Measurements from ENCODE around the gene CLPX. TPM values are rescaled to one million over a fixed set of nuclear protein-coding genes. Genes with fewer than 3 reads are reported as not detected.
"Not testable (repeated sequence)": the region's sequence is repeated elsewhere in the genome, so short reads cannot be mapped to it uniquely, and the experiment has no call there.

Gene CLPX
- polyA plus RNA-seq (2014; cell fraction: cytosol; rRNA removed): 25.5 and 31.8 TPM in 2 replicates
- polyA plus RNA-seq (2014; cell fraction: nucleus; rRNA removed): 36.5 and 44.6 TPM in 2 replicates

DNA sequence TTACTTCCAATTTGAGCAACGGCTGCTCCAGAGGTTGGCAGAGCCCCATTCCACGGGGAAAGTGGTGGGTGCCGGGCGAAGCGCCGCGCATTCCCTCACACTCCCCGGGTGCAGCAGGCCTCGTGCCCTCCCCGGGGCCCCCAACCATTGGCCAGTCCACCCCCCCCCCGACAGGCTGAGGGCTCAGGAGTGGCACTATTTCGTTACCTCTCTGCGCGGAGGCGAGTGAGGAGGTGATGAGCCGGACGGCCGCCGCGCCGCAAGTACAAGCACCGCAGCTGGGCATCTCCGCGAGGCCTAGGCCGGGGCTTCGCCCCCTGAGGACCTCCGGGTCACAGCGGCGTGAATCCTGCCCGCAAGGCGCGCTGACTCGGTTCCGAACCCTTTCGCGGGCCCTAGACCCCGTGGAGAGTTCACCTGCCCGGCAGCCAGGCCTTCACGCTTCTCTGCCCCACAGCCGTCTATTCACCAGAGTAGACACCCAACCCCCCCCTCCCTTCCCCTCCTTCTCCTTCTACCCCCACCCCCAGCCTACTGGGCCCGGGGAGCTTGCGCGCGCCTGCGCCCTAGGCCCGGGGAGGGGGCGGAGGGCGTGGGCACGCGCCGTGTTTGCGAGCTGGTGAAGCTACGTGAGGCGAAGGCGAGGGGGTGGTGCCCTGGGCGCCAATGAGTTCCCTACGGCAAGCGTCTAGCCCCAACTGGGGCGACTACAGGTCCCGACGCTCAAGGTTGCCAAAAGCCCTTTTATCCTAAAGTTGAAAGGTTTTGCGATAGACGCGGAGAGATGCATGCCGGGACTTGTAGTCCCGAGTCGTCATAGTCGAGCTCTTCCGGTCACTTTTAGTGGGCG lies at the start of gene CLPX:
TSS of gene CLPX (minus strand) at position 475 of the 850 bp plus-strand sequence. CDS start at position 286, 189 bp downstream.
- DNase-seq (ENCODE audit: low spot score): peak; percentile 91

DNA sequence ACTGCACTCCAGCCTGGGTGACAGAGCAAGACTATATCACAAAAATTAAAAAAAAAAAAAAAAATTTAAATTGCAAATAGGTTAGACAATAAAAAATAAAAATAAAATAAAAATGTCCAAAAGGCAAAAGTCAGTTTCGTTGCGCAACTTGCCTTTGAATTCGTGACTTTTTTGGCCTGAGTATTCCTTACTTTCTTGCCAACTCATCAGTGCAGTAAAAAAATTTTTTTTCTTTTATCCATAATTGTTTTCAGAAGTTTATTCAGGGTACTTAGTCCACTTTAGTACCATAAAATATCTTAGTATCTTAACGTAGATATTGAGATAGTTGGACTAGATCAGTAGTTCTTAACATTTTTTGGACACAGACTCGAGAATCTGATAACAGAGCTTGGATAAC lies 48.6 kb upstream of the CLPX start:
- no peak for DNase-seq (ENCODE audit: low spot score)

DNA sequence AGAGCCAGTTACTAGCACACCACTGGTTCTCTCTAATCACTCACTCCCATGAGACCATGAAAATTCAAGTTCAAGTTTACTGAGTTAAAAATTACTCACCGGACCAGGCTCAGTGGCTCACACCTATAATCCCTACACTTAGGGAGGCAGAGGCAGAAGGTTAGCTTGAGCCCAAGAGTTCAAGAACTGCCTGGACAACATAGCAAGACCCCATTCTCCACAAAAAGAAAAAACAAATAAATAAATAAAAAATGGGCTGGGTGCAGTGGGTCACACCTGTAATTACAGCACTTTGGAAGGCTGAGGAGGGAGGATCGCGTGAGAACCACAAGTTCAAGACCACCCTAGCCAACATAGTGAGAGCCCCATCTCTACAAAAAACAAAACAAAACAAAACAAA lies 47.4 kb upstream of the CLPX start:
- no peak for DNase-seq (ENCODE audit: low spot score)

DNA sequence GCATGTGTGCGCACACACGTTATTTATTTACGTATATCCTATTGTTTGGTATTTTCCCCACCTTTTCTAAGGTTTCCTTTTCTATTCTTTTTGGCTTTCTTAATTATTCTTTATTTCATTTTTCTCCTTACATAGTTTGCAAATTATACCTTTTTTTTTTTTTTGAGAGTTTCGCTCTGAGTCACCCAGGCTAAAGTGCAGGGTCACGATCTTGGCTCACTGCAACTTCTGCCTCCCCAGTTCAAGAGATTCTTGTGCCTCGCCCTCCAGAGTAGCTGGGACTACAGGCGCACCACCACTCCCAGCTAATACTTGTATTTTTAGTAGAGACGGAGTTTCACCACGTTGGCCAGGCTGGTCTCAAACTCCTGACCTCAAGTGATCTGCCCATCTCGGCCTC lies 46.2 kb upstream of the CLPX start:
- DNase-seq (ENCODE audit: low spot score): no peak

DNA sequence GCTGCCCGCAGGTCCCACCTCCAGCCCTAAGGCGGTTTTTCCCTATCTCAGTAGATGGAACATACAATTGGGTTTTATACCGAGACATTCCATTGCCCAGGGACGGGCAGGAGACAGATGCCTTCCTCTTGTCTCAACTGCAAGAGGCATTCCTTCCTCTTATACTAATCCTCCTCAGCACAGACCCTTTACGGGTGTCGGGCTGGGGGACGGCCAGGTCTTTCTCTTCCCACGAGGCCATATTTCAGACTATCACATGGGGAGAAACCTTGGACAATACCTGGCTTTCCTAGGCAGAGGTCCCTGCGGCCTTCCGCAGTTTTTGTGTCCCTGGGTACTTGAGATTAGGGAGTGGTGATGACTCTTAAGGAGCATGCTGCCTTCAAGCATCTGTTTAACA lies 41.8 kb upstream of the CLPX start:
- DNase-seq (ENCODE audit: low spot score): not testable (repeated sequence)

DNA sequence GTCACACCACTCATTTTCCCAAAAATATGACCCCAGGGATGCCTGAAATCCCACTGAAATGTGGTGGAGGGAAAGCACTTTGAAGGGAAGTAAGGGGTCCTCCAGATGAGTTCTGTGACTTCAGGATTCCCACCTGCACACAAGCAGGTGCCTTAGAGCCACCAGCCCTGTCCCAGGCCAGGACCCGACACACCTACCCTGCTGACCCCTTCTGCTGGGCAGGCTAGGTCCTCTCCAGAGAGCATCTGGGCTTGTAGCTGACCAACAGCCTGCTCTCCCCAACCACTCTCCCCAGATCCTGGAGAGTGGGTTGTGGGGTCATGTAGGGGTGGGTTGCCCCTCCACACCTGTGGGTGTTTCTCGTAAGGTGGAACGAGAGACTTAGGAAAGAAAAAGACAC lies 41.1 kb upstream of the CLPX start:
- no peak for DNase-seq (ENCODE audit: low spot score)

GRCh38 chr15:65223996-65224395 lies 38.9 kb upstream of the CLPX start:
- DNase-seq (ENCODE audit: low spot score): no peak

DNA sequence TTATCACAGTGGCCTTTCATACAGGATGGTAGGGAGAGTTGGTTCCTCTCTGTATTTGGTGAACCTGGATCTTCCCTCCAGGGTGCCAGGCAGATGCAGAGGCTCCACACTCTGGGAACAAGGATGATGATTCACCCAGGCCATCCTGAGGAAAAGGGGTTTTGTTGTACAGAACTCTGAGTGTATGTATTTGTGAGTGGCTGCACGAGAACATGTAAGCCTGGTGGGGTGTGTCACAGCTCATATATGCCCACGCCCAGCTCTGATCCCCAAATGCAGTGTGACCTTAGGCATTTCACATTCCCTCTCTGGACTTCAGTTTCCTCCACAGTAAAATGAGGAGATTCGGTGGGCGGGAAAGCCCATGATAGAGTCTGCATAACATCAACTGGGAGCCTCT lies 37.7 kb upstream of the CLPX start:
- DNase-seq (ENCODE audit: low spot score): no peak

- no peak for DNase-seq (ENCODE audit: low spot score)
Observed at GRCh38 chr15:65221697-65222096, 36.6 kb upstream of the CLPX start.

DNA sequence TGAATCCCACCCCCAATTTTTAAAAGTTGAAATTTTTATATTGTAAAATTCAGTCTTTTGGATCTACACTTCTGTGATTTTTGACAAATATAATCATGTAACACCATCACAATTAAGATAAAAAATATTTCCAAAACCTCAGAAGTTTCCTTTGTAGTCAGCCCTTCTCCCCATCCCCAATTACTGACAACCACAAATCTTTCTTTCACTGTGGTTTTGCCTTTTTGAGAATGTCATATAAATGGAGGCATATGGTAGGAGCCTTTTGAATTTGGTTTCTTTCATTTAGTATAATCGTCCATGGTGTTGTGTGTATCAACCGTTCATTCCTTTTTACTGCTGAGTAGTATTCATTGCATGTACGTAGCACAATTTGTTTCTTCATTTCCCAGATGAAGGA lies 34.0 kb upstream of the CLPX start:
- DNase-seq (ENCODE audit: low spot score): no peak

DNA sequence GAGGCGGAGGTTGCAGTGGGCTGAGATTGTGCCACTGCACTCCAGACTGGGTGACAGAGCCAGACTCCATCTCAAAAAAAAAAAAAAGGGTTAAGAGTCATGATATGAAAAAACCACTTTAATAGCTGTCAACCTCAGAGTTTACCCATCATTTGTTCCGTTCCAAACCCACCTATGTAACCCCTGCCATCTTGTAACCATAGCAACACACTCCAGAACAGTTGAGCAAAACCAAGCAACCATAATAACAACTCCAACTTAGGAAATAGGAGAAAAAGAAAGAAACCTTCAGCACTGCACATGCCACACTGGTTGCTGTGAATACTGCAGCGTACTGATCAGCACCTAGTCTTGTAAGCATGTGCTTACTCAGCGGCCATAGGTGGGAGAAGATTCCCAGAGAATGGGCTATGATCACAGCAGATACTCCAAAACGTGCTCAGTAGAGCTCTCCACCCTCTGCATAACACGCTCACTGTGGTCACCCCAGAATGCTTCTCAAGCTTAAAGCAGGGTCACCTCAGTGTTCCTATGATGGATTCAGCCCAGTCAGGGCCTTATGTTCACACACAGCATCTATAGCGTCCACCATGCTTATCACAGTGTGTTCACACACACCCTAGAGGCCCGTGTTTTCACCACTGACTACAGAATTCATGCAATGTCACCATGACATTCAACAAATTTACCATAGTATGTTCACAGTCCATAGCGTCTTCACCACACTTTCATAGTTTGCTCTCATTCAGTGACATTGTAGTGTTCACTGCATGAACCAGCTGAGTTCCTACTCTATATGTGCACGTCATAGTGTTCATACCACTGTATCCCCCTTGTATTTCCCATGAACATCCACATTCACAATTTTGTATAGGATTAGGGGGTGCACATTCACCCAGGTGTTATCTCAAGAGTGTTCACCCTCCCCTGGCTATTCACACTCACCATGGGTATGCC lies 32.7 kb upstream of the CLPX start:
- no peak for DNase-seq (ENCODE audit: low spot score)

DNA sequence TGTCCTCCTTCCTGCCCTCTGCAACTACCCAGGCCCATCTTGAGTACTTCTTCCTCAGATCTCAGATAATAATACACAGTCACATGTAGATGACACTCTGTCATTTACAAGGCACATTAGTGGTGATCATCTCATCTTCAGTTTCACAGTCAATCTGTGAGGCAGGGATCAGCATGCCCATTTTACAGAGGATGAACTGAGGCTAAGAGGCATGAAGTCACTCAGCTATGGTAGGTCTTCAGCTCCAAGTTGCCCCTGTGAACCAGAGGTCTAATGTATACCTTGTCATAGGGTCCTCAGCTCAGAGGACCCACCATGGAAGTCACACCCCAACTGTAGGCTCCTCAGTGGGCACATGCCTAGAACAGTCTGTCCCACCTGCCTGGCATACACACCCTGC lies 30.4 kb upstream of the CLPX start:
- DNase-seq (ENCODE audit: low spot score): no peak

- DNase-seq (ENCODE audit: low spot score): no peak
Observed at GRCh38 chr15:65214010-65214409, 28.9 kb upstream of the CLPX start.

DNA sequence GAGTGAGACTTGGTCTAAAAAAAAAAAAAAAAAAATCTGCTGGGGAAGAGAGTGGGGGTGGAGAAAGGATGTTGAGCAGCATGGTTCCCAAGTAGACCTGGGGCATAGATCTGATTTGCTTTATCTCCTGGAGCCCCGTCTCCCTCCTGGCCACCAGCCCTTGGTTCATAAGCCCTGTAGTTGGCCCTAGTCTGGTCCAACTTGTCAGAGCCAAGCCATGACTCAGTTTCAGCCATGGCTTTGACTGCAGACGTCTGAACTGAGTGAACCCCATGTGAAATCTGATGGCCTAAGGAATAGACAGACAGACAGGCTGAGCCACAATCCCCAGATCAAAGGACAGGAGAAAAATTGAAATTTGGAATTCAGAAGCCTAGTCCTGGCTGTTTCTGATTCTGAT lies 28.1 kb upstream of the CLPX start:
- no peak for DNase-seq (ENCODE audit: low spot score)

GRCh38 chr15:65212097-65212496 lies 27.0 kb upstream of the CLPX start:
- no peak for DNase-seq (ENCODE audit: low spot score)

DNA sequence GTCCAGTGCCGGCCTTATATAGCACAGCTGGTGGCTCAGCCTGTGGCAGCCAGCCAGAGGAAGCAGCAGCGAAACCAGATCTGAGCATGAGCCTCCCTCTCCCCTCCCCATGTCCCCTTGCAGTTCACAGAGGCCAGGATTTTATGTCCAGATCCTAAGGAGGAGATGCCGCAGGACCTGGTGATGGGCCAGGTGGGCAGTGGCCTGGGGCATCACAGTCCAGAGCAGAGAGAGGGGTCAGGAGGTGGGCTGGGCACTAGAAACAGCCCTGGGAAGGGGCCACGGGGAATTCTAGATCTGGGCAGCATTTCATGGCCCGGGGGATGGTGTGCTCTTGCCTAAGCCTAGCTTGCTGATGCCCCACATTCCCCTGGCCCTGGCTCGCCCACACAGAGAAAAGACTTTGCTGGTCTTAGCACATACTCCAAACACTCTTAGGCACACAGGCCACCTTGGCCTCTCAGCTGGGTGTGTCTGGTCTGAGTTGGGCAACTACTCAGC lies 26.4 kb upstream of the CLPX start:
- no peak for DNase-seq (ENCODE audit: low spot score)

DNA sequence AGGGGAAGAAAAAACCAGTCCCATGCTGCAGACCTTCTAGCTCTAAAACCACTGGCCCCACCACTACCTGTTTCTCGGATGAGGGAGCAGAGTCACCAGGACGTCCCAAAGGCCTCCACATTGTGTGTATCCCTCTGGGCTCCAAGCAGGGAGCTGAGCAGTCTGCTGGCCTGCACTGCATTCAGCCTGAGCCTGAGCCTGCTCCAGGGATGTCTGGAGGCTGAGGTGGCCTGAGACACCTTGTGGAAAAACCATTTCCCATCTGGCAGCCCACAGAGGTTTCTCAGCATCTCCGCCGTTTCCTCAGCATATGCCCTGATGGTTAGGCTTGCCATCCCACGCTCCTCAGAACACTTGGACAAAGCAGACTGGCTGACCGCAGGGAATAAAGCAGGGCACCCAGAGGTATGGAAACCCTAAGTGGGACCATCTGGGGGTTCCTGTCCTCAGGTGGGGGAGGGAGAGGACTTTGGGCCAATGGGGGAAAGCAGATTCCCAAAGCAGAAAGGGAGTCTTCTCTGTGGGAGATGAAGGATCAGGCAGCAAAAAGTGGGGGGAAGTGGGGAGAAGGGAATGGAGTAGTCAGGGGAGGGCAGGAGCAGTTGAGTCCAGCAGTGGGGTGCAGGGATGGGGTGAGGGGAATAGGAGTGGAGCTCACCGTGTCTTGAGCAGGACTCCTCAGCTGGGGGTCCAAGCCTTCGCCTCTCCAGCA lies 25.8 kb upstream of the CLPX start, which contains the start of gene CILP:
TSS of gene CILP (minus strand) at position 704 of the 712 bp plus-strand sequence. CDS start 1,718 bp downstream, outside the sequence.
- no peak for DNase-seq (ENCODE audit: low spot score)

- no peak for DNase-seq (ENCODE audit: low spot score)
Observed at GRCh38 chr15:65209701-65210643, 24.8 kb upstream of the CLPX start.

- DNase-seq (ENCODE audit: low spot score): peak; percentile 49
Observed at GRCh38 chr15:65208647-65209046, 23.5 kb upstream of the CLPX start.

DNA sequence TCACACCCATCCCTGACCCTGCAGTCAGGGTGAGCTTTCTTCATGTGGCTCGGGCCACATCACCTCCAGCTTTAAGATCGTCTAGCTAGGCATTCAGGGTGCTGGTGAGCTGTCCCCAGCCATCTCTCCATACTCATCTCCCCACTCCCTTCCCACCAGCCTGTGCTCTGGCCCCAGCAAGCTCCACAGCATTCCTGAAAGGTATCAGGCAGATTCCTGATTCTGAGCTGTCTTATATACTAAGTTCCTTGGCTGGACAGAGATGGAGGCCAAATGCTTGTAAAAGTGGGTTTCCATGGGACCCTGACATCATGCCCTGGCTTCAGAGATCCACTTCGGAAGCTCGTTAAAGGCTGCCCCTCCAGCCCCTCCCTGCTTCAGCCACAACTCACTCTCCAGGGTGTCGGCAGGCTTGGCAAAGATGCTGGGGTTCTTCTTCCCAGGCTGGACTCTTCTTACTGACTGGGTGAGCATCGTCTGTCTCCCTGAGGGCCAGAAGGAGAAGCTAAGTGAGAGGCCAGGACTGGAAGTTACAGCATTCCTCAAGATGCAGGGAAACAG lies 22.2 kb upstream of the CLPX start:
- DNase-seq (ENCODE audit: low spot score): no peak
